GM19023 (cell line): ENCODE measurements around the gene LSM7.
"Not testable (repeated sequence)": the region's sequence is repeated elsewhere in the genome, so short reads cannot be mapped to it uniquely, and the experiment has no call there.

Source experiments
- ATAC-seq: cut with Tn5 transposase; IDR thresholded peaks from one replicate; pipeline ENCODE4 v1.9.1; 2021; ENCODE audit warnings: mild to moderate bottlenecking, moderate library complexity; ENCODE audit not compliant: unreplicated experiment

The LSM7 gene

GRCh38 chr19:2355168-2356035 lies 27.0 kb upstream of the LSM7 start:
- no peak for ATAC-seq

DNA sequence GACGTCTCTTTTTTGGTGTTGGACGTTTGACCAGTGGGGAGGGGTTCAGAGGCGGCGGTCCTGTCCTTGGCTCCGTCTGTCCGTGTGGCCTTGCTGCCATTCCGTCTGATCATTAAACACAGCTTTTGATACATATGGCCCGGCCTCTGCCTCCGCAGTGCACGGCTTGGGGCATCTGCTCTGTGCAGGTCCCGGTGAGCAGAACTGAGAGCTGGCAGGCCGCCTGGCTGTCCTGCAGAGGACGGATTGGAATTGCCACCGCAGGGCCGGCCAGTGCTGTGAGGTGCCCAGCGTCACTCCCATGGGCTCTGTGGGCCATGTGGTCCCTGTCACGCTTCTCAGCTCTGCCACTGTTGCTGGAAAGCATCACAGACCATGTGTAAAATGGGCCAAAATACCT lies 26.3 kb upstream of the LSM7 start:
- ATAC-seq, result no peak

GRCh38 chr19:2353887-2354592 lies 25.7 kb upstream of the LSM7 start:
- no peak for ATAC-seq

- ATAC-seq, result no peak
Observed at GRCh38 chr19:2353159-2353886, 24.9 kb upstream of the LSM7 start.

- ATAC-seq, result no peak
Observed at GRCh38 chr19:2352121-2352520, 23.7 kb upstream of the LSM7 start.

- ATAC-seq, result no peak
Observed at GRCh38 chr19:2351591-2351990, 23.2 kb upstream of the LSM7 start.

GRCh38 chr19:2350656-2351055 lies 22.3 kb upstream of the LSM7 start:
- no peak for ATAC-seq

- ATAC-seq, result not testable (repeated sequence)
Observed at GRCh38 chr19:2349818-2350217, 21.4 kb upstream of the LSM7 start.

GRCh38 chr19:2345794-2346663 lies 17.6 kb upstream of the LSM7 start:
- no peak for ATAC-seq

- ATAC-seq, result no peak
Observed at GRCh38 chr19:2345076-2345475, 16.7 kb upstream of the LSM7 start.

DNA sequence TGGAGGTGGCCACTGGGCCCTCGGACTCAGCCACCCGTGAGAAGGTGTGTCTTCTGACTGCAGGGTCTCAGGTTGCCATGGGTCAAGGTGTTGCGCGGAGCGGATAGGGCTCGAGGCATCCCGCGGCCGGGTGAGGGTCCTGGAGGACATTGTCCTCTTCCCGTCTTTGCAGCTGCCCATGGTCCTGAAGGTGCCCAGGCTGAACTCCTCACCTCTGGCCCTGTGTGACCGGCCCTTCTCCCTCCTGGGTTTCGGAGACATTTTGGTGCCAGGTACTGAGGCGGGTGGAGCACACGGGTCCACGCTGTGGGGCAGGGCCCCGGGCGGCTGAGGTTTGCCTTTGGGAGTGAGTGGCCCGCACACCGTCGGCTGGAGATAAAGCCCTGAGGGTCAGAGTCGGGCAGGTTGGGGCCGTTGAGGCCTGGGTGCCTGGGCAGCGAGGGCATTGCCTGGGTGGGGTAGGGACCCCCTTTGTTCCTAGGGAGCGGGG lies 16.0 kb upstream of the LSM7 start:
- ATAC-seq, result no peak

GRCh38 chr19:2343289-2343982 lies 15.1 kb upstream of the LSM7 start:
- ATAC-seq, result no peak

GRCh38 chr19:2342656-2343288 lies 14.4 kb upstream of the LSM7 start:
- no peak for ATAC-seq

GRCh38 chr19:2341982-2342381 lies 13.6 kb upstream of the LSM7 start:
- ATAC-seq, result no peak

DNA sequence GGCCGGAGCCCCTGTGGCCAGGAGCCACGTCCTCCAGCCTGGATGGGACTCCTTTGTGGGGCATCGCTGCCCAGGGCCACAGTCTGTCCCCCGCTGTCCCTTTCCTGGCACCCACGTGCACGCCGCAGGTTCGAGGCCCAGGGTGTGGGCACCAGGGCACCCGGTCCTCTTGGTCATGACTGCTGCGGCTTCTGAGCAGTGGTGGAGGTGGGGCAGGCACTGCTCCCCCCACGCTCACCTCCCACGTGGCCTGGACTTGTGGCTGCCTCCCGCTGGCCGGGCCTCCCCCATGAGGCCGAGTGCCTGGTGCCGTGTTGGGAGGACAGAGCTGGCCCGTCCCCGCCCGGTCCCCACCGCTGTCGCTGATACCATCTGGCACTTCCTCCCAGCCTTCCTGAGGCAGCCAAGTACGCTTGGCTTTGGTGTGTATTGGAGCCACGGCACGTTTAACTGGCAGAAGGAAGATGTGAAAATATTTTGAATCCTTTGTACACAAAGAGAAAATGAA lies 12.9 kb upstream of the LSM7 start:
- ATAC-seq, result no peak

DNA sequence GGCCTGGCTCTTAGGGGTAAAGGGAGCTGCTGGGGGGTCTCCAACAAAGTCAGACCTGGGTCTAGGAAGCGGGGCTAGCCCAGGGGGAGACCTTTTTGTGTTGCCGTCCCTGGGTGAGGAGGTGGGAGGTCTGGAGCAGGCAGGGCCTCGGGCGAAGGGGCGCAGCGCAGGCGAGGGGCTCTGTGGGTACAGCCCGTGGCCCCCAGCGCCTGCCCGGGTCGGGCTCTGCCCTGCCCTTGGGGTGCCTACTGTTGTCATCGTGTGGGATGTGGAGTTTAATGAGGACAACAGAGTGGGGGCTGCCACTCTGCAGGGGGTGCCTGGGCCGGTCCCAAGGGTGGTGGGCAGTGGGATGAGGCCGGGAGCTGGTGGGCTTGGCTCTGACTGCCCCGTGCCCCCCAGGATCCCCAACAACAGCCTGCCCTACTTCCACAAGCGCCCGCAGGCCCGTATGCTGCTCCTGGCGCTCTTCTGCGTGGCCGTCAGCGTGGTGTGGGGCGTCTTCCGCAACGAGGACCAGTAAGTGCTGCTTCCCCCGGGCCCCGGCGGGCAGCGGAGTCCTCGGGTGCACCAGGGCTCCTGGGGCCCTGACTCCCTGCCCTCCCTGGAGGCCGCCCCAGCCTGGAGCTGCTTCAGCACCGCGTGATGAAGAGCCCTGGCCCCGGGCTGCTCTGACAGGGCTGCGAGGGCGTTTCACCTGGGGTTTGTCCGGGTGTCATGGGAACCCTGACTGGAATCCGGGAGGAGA lies 12.3 kb upstream of the LSM7 start:
- ATAC-seq, result no peak

DNA sequence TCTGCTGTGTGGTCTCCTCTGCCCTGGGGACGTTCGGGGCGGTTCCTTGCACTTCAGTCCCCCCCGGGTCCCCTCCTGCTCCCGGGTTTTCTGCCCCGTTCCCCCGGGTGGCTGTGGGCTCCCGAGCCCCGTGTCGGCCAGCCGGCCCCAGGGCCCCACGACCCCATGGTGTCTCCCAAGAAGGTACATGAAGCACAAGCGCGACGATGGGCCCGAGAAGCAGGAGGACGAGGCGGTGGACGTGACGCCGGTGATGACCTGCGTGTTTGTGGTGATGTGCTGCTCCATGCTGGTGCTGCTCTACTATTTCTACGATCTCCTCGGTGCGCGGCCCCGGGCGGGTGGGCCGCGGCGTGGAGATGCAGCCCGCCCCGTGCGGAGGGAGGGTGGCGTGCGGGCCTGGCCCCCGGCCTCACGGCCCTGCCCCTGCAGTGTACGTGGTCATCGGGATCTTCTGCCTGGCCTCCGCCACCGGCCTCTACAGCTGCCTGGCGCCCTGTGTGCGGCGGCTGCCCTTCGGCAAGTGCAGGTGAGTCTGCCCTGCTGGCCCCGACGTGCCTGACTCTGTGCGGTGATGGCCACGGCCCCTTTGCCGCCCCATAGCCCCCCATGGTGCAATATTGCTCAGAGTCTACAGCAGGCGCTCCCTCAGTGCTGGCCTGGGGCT lies 11.4 kb upstream of the LSM7 start:
- ATAC-seq, result no peak
